HG03039 (cell line): Measurements from ENCODE around the gene C4orf50.
"Not testable (repeated sequence)": the region's sequence is repeated elsewhere in the genome, so short reads cannot be mapped to it uniquely, and the experiment has no call there.

Experiments used
- ATAC-seq: cut with Tn5 transposase; IDR thresholded peaks from one replicate; pipeline ENCODE4 v1.9.1; 2021; ENCODE audit warnings: mild to moderate bottlenecking, moderate library complexity; ENCODE audit not compliant: unreplicated experiment

C4orf50 gene

GRCh38 chr4:6019316-6020263 is 1.4 kb upstream of the C4orf50 start:
- ATAC-seq: no peak

- no peak for ATAC-seq
Observed at GRCh38 chr4:6017800-6018199, 431 bp downstream of the C4orf50 start.

- ATAC-seq: no peak
Observed at GRCh38 chr4:6017030-6017429, 1.2 kb downstream of the C4orf50 start.

GRCh38 chr4:6013564-6013963 is 4.7 kb downstream of the C4orf50 start:
- no peak for ATAC-seq

- ATAC-seq: no peak
Observed at GRCh38 chr4:6012200-6012599, 6.0 kb downstream of the C4orf50 start.

GRCh38 chr4:6011686-6012085 is 6.5 kb downstream of the C4orf50 start:
- ATAC-seq: no peak

GRCh38 chr4:6011271-6011671 is 7.0 kb downstream of the C4orf50 start:
- ATAC-seq: no peak

- ATAC-seq: no peak
Observed at GRCh38 chr4:6010789-6011188, 7.4 kb downstream of the C4orf50 start.

GRCh38 chr4:6009452-6009851 is 8.8 kb downstream of the C4orf50 start:
- ATAC-seq: no peak

GRCh38 chr4:6008766-6009385 is 9.4 kb downstream of the C4orf50 start:
- ATAC-seq: no peak

- no peak for ATAC-seq
Observed at GRCh38 chr4:6008092-6008551, 10.1 kb downstream of the C4orf50 start.

GRCh38 chr4:6005175-6005574 is 13.1 kb downstream of the C4orf50 start:
- no peak for ATAC-seq

- not testable (repeated sequence) for ATAC-seq
Observed at GRCh38 chr4:6003485-6003884, 14.7 kb downstream of the C4orf50 start.

- no peak for ATAC-seq
Observed at GRCh38 chr4:6002926-6003325, 15.3 kb downstream of the C4orf50 start.

GRCh38 chr4:6002492-6002833 is 15.8 kb downstream of the C4orf50 start:
- no peak for ATAC-seq

- ATAC-seq: no peak
Observed at GRCh38 chr4:6001680-6002491, 16.3 kb downstream of the C4orf50 start.

- ATAC-seq: no peak
Observed at GRCh38 chr4:5999830-6000365, 18.3 kb downstream of the C4orf50 start.

GRCh38 chr4:5999356-5999755 is 18.9 kb downstream of the C4orf50 start:
- no peak for ATAC-seq

GRCh38 chr4:5998333-5998936 is 19.8 kb downstream of the C4orf50 start:
- ATAC-seq: no peak

GRCh38 chr4:5996641-5997040 is 21.6 kb downstream of the C4orf50 start:
- no peak for ATAC-seq
